ENCODE measurements around the gene UBE2J2. TPM values are rescaled to one million over a fixed set of nuclear protein-coding genes. Genes with fewer than 3 reads are reported as not detected.

Gene UBE2J2
- total RNA-seq, 2 experiments from 2014 or later = 41.4 to 41.5 TPM

GRCh38 chr1:1296070-1297061 lies 22.7 kb upstream of the UBE2J2 start:
- POLR2A ChIA-PET = no interaction called here

GRCh38 chr1:1295154-1295923 lies 21.7 kb upstream of the UBE2J2 start:
- H3K27ac ChIP-seq (ENCODE audit: low read depth in 1 of 2, low read length in 2 of 2) = no peak overlapping the region
- H3K9me3 ChIP-seq (ENCODE audit: control insufficient read depth in 1 of 2, insufficient read depth in 1 of 2, low read length in 2 of 2) = no peaks in the 10 kb centered on the region
- H3K27me3 Mint-ChIP-seq = no peaks in the 10 kb centered on the region
- no peak for DNase-seq
- CTCF ChIA-PET = no interaction called here
- H3K36me3 Mint-ChIP-seq (ENCODE audit: low read depth) = no peaks in the 10 kb centered on the region
- no peaks in the 10 kb centered on the region for H3K36me3 ChIP-seq (ENCODE audit: insufficient read depth, low read length)
- no peaks in the 10 kb centered on the region for H3K9me3 Mint-ChIP-seq
- POLR2A ChIA-PET = no interaction called here
- H3K4me3 Mint-ChIP-seq = no peak overlapping the region
- no peaks in the 10 kb centered on the region for H3K27me3 ChIP-seq (ENCODE audit: control insufficient read depth in 1 of 2, insufficient read depth in 2 of 2, low read length in 2 of 2)
- no peak overlapping the region for H3K4me3 ChIP-seq (ENCODE audit: low read length)
- H3K4me1 ChIP-seq (ENCODE audit: insufficient read depth, low read length) = peaks cover 12% of the 10 kb centered on the region
- H3K27ac Mint-ChIP-seq = no peak overlapping the region
- ATAC-seq (ENCODE audit: poor library complexity) = no peak
- intact Hi-C loops (cut with DNase I, micrococcal nuclease) = no loop called here
- TF ChIP-seq CTCF (IDR thresholded peaks at IDR 0.05) = no peak
- no peaks in the 10 kb centered on the region for H3K4me1 Mint-ChIP-seq (ENCODE audit: low read depth)

More at GRCh38 chr1:1296070-1297061, 22.7 kb upstream of the UBE2J2 start:
- H3K36me3 ChIP-seq (ENCODE audit: insufficient read depth, low read length) = no peaks in the 10 kb centered on the region
- CTCF ChIA-PET = no interaction called here
- no peak overlapping the region for H3K4me3 ChIP-seq (ENCODE audit: low read length)
- H3K4me1 Mint-ChIP-seq (ENCODE audit: low read depth) = no peaks in the 10 kb centered on the region
- H3K4me3 Mint-ChIP-seq = no peak overlapping the region
- no peaks in the 10 kb centered on the region for H3K27me3 ChIP-seq (ENCODE audit: control insufficient read depth in 1 of 2, insufficient read depth in 2 of 2, low read length in 2 of 2)
- H3K27ac ChIP-seq (ENCODE audit: low read depth in 1 of 2, low read length in 2 of 2) = no peak overlapping the region
- H3K4me1 ChIP-seq (ENCODE audit: insufficient read depth, low read length) = peaks cover 9% of the 10 kb centered on the region
- H3K9me3 Mint-ChIP-seq = no peaks in the 10 kb centered on the region
- H3K27ac Mint-ChIP-seq = no peak overlapping the region
- no peaks in the 10 kb centered on the region for H3K36me3 Mint-ChIP-seq (ENCODE audit: low read depth)
- no peaks in the 10 kb centered on the region for H3K27me3 Mint-ChIP-seq
- ATAC-seq (ENCODE audit: poor library complexity) (no peak), DNase-seq (no peak)
- intact Hi-C loops (cut with DNase I, micrococcal nuclease) = no loop called here
- no peak for TF ChIP-seq CTCF (IDR thresholded peaks at IDR 0.05)
- no peaks in the 10 kb centered on the region for H3K9me3 ChIP-seq (ENCODE audit: control insufficient read depth in 1 of 2, insufficient read depth in 1 of 2, low read length in 2 of 2)

- ChIA-PET POLR2A (no interaction called here), CTCF (no interaction called here)
- ATAC-seq (ENCODE audit: poor library complexity) (no peak), DNase-seq (no peak)
- no peak overlapping the region for H3K27ac ChIP-seq (ENCODE audit: low read depth in 1 of 2, low read length in 2 of 2)
- intact Hi-C loops (cut with DNase I, micrococcal nuclease) = loop anchor here (5.0 kb wide), 2 partner anchors 262 to 312 kb away; partner anchors contain the start of gene PERM1 (in 1 of the 2)
- no peak for TF ChIP-seq CTCF (IDR thresholded peaks at IDR 0.05)
- H3K4me1 Mint-ChIP-seq (ENCODE audit: low read depth) = no peaks in the 10 kb centered on the region
- H3K4me3 Mint-ChIP-seq = no peak overlapping the region
- H3K36me3 ChIP-seq (ENCODE audit: insufficient read depth, low read length) = no peaks in the 10 kb centered on the region
- no peaks in the 10 kb centered on the region for H3K36me3 Mint-ChIP-seq (ENCODE audit: low read depth)
- H3K27me3 Mint-ChIP-seq = no peaks in the 10 kb centered on the region
- H3K9me3 Mint-ChIP-seq = no peaks in the 10 kb centered on the region
- no peak overlapping the region for H3K27ac Mint-ChIP-seq
- H3K9me3 ChIP-seq (ENCODE audit: control insufficient read depth in 1 of 2, insufficient read depth in 1 of 2, low read length in 2 of 2) = no peaks in the 10 kb centered on the region
- peaks cover 14% of the 10 kb centered on the region for H3K4me1 ChIP-seq (ENCODE audit: insufficient read depth, low read length)
- no peaks in the 10 kb centered on the region for H3K27me3 ChIP-seq (ENCODE audit: control insufficient read depth in 1 of 2, insufficient read depth in 2 of 2, low read length in 2 of 2)
- H3K4me3 ChIP-seq (ENCODE audit: low read length) = no peak overlapping the region
Observed at GRCh38 chr1:1294250-1294890, 20.7 kb upstream of the UBE2J2 start.
